IMR-90 (cell line): ENCODE data around the gene HARS2.

Experiments used
- CEBPB ChIP-seq: IDR thresholded peaks from 2 replicates; pipeline ENCODE4 v1.6.1; 2012; ENCODE audit warnings: low read depth, low read length, improper control_type of control experiment
- CTCF ChIP-seq: conservative IDR thresholded peaks from 2 replicates; pipeline ENCODE4 v1.5.1; 2012; ENCODE audit warnings: mild to moderate bottlenecking, low read depth, low read length, improper control_type of control experiment
- POLR2A ChIP-seq: IDR thresholded peaks from 2 replicates; pipeline ENCODE4 v1.6.1; 2012; ENCODE audit warnings: mild to moderate bottlenecking, low read depth, low read length

- TF ChIP-seq POLR2A = no peak
- no peak for TF ChIP-seq CEBPB
- TF ChIP-seq CTCF = no peak
Measured at GRCh38 chr5:140725799-140726471, 34.7 kb downstream of the HARS2 start.
